ENCODE data around the gene OXCT1.
A peak's percentile ranks its signal among the peaks of the same experiment; 100 is the strongest.

Gene OXCT1

GRCh38 chr5:41903892-41904799 lies 33.9 kb upstream of the OXCT1 start, which contains the start of gene RIMOC1 (continued):
- TF ChIP-seq ZNF24 (tag by site-specific recombination; IDR thresholded peaks at IDR 0.05), result peak; percentile 96
- 0 out of 2 replicates have a peak, but pooled peaks have one; percentile 23 for TF ChIP-seq ZNF266 (tag by site-specific recombination; IDR thresholded peaks at IDR 0.05; ENCODE audit: low read depth)
- TF ChIP-seq YY2 (tag by site-specific recombination; IDR thresholded peaks at IDR 0.05), result peak; percentile 95
- 0 out of 2 replicates have a peak, but pooled peaks have one; percentile 34 for TF ChIP-seq ZNF433 (tag by site-specific recombination; IDR thresholded peaks at IDR 0.05; ENCODE audit: low read depth)
- peak; percentile 79 for TF ChIP-seq ZNF692 (tag by site-specific recombination; IDR thresholded peaks at IDR 0.05)
- TF ChIP-seq KLF10 (tag by site-specific recombination; IDR thresholded peaks at IDR 0.05), result peak; percentile 100
- TF ChIP-seq ATF2 (tag by site-specific recombination; IDR thresholded peaks at IDR 0.05; ENCODE audit: low read depth), result peak; percentile 70; the same call in 1 of the 2 replicates
- TF ChIP-seq ZNF747 (tag by site-specific recombination; IDR thresholded peaks at IDR 0.05), result no peak
- TF ChIP-seq ZFP41 (tag by site-specific recombination; IDR thresholded peaks at IDR 0.05; ENCODE audit: borderline replicate concordance), result no peak
- no peak for TF ChIP-seq ZNF362 (tag by site-specific recombination; IDR thresholded peaks at IDR 0.05)
- 0 out of 2 replicates have a peak, but pooled peaks have one; percentile 34 for TF ChIP-seq ZSCAN23 (tag by site-specific recombination; IDR thresholded peaks at IDR 0.05)
- peak; percentile 89 for TF ChIP-seq ZNF324 (tag by site-specific recombination; IDR thresholded peaks at IDR 0.05)
- TF ChIP-seq ZNF175 (tag by site-specific recombination; IDR thresholded peaks at IDR 0.05), result no peak
- no peak; the same call in 1 of the 2 replicates for TF ChIP-seq PRDM2 (tag by site-specific recombination; IDR thresholded peaks at IDR 0.05; ENCODE audit: borderline replicate concordance)
- peak; percentile 89 for TF ChIP-seq ZNF76 (tag by site-specific recombination; IDR thresholded peaks at IDR 0.05; ENCODE audit: borderline replicate concordance, low read depth)
- TF ChIP-seq ZNF629 (tag by site-specific recombination; IDR thresholded peaks at IDR 0.05), result peak; percentile 99
- peak; percentile 54; the same call in 1 of the 2 replicates for TF ChIP-seq ZNF146 (tag by site-specific recombination; IDR thresholded peaks at IDR 0.05)
- TF ChIP-seq ZNF48 (tag by site-specific recombination; IDR thresholded peaks at IDR 0.05), result no peak
- no peak for TF ChIP-seq ZNF114 (tag by site-specific recombination; IDR thresholded peaks at IDR 0.05)
- TF ChIP-seq ZNF112 (tag by site-specific recombination; IDR thresholded peaks at IDR 0.05), result no peak
- no peak; the same call in 1 of the 2 replicates for TF ChIP-seq GLI2 (tag by site-specific recombination; IDR thresholded peaks at IDR 0.05; ENCODE audit: borderline replicate concordance, low read depth)
- 0 out of 2 replicates have a peak, but pooled peaks have one; percentile 11 for TF ChIP-seq PRDM4 (tag by site-specific recombination; IDR thresholded peaks at IDR 0.05)
- no peak for TF ChIP-seq ZNF488 (tag by site-specific recombination; IDR thresholded peaks at IDR 0.05)
- TF ChIP-seq ZNF777 (tag by site-specific recombination; IDR thresholded peaks at IDR 0.05; ENCODE audit: borderline replicate concordance), result no peak
- peak; percentile 82; the same call in 1 of the 2 replicates for TF ChIP-seq ZNF785 (tag by site-specific recombination; IDR thresholded peaks at IDR 0.05)

Data from HEK293 (cell line).